K562 (cell line): ENCODE measurements around the gene SPRR2A. TPM values are rescaled to one million over a fixed set of nuclear protein-coding genes. Genes with fewer than 3 reads are reported as not detected.

Source experiments
- FOXA1 ChIP-seq: fragments of 450-650 bp; IDR thresholded peaks from 2 replicates; pipeline ENCODE4 v1.6.1; 2016; ENCODE audit warnings: mild to moderate bottlenecking, borderline replicate concordance
- HDAC8 ChIP-seq: fragments of 450-650 bp; IDR thresholded peaks from 2 replicates; pipeline ENCODE4 v1.6.1; 2016; ENCODE audit warnings: mild to moderate bottlenecking, missing genetic modification characterization, moderate library complexity, missing compliant biosample characterization
- HINFP ChIP-seq: fragments of 450-650 bp; conservative IDR thresholded peaks from 2 replicates; pipeline ENCODE4 v1.6.1; 2016; ENCODE audit warnings: missing genetic modification characterization, low read depth, mild to moderate bottlenecking, control low read depth, missing compliant biosample characterization
- LEF1 ChIP-seq: fragments of 450-650 bp; IDR thresholded peaks from 2 replicates; pipeline ENCODE4 v1.6.1; 2016; ENCODE audit warnings: mild to moderate bottlenecking
- NFXL1 ChIP-seq: fragments of 450-650 bp; formaldehyde crosslinking; IDR thresholded peaks from 2 replicates; pipeline ENCODE4 v1.4.0; 2021; ENCODE audit warnings: mild to moderate bottlenecking
- NKRF ChIP-seq: fragments of 450-650 bp; IDR thresholded peaks from 2 replicates; pipeline ENCODE4 v1.6.1; 2016; ENCODE audit warnings: borderline replicate concordance
- SAP30 ChIP-seq: fragments of 200-600 bp; sonication (generic); IDR thresholded peaks from 2 replicates; pipeline ENCODE4 v1.6.1; 2012; ENCODE audit warnings: borderline replicate concordance, low read depth, mild to moderate bottlenecking, moderate library complexity, low read length, control low read depth, inconsistent platforms; ENCODE audit not compliant: insufficient read depth, poor library complexity, severe bottlenecking
- SMAD1 ChIP-seq: fragments of 150-350 bp; IDR thresholded peaks from 2 replicates; pipeline ENCODE4 v1.6.1; 2014; ENCODE audit warnings: low read length, low read depth; ENCODE audit not compliant: partially characterized antibody
- TAF15 ChIP-seq: fragments of 200-400 bp; formaldehyde crosslinking; IDR thresholded peaks from 2 replicates; pipeline ENCODE4 v1.6.1; 2017; ENCODE audit warnings: mild to moderate bottlenecking, low read depth, low read length, moderate library complexity
- TFAM ChIP-seq: fragments of 250-450 bp; sonication (Bioruptor Pico); conservative IDR thresholded peaks from 2 replicates; pipeline ENCODE4 v1.5.0; 2021; ENCODE audit warnings: mild to moderate bottlenecking, moderate library complexity
- ZFP1 ChIP-seq: fragments of 450-650 bp; formaldehyde crosslinking; IDR thresholded peaks from 2 replicates; pipeline ENCODE4 v1.4.0; 2020; ENCODE audit warnings: mild to moderate bottlenecking, mixed read lengths
- ZHX1 ChIP-seq: fragments of 150-350 bp; conservative IDR thresholded peaks from 2 replicates; pipeline ENCODE4 v1.6.1; 2014; ENCODE audit warnings: low read length
- ZNF583 ChIP-seq: fragments of 250-450 bp; sonication (Bioruptor Pico); IDR thresholded peaks from 2 replicates; pipeline ENCODE4 v1.4.0; 2020
- ZNF584 ChIP-seq: fragments of 200-800 bp; sonication (Bioruptor generic); IDR thresholded peaks from 2 replicates; pipeline ENCODE4 v1.6.1; 2016; ENCODE audit warnings: low read depth, mild to moderate bottlenecking, missing genetic modification characterization, missing compliant biosample characterization
- polyA plus RNA-seq, 8 experiments: library from polyadenylated mRNA; depleted of rRNA in 4 of 8; stranded (reverse) in 5 of 8; unstranded in 3 of 8; fragments of >200 nt; fragmentation: Nextera tagmentation in 2 of 8; fragmentation: Illumina TruSeq in 1 of 8; extraction: Ambion mirVana in 2 of 8; extraction: Trizol in 1 of 8; gene quantifications; 2 replicates each; pipeline versions ENCODE4 v1.2.1 to v1.2.3, GENCODE V29; 2011 to 2014; ENCODE audit warnings: inconsistent platforms in 1 of 8, missing spikeins in 1 of 8
- total RNA-seq, 7 experiments: library from RNA; depleted of rRNA in 6 of 7; stranded (reverse); fragments of >200 nt in 6 of 7; fragmentation: Illumina TruSeq in 2 of 7; extraction: Trizol in 2 of 7; gene quantifications; 2 replicates each; pipeline versions ENCODE4 v1.2.1 to v1.2.3, GENCODE V29; 2011 to 2021; ENCODE audit warnings: low replicate concordance in 1 of 7
- TF ChIP-seq, protein P1 (sequence below): sonication (generic); formaldehyde crosslinking; IDR thresholded peaks from 2 replicates; pipeline ENCODE4 v1.8.1; 2023; ENCODE audit warnings: missing genetic modification reagents, mild to moderate bottlenecking, borderline replicate concordance

Gene SPRR2A
- total and polyA plus RNA-seq, 9 of the 15 experiments (the other 6 are each of a cell fraction or from before 2014, with no cell fraction given), result 0.17 TPM; not detected in 8

DNA sequence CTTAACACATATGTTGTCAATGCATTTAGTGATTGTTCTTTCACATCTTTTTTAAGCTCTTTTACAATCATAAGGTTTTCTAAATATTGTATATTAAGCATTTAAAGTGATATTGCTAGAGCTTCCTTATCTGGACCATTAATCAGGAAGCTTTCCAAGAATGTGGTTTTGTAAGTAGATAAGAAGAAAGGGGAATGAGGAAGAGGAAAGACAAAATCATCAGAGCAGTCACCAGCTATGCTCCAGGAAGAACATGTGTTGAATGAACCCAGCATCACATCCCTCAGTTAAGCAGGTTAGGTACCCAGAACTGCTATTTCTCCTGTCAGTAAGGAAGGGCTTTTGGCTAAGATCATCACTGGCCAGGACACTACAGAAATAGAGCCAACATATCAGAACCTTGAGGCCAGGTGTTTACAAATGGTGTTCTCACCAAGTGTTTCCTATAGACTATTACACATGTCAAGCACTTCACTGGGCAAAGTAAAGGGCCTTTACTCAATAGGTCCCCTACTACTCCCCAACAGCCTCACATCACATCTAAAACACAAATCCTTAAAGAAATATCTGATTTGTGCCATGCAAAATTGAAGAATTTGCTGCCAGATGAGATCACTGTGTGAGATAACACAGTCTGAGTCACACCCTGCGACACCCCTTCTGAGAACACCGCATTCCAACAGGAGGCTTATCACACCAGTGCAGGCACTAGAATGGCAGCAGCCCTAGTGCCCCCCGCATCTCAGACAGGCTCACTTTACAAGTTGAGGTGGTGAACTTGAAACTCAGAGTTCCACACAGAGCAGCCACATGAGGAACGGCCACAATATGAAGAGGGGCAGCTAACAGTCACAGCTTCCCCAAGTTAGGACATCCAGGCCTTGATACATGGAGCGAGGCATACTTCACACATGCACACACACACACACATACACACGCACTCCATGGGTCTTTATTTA lies 1.8 kb upstream of the SPRR2A start (continued):
- TF ChIP-seq ZHX1, result no peak
- peak; percentile 84 for TF ChIP-seq SMAD1
- no peak for TF ChIP-seq ZFP1 (CRISPR knock-in tag)
- TF ChIP-seq, protein P1, sequence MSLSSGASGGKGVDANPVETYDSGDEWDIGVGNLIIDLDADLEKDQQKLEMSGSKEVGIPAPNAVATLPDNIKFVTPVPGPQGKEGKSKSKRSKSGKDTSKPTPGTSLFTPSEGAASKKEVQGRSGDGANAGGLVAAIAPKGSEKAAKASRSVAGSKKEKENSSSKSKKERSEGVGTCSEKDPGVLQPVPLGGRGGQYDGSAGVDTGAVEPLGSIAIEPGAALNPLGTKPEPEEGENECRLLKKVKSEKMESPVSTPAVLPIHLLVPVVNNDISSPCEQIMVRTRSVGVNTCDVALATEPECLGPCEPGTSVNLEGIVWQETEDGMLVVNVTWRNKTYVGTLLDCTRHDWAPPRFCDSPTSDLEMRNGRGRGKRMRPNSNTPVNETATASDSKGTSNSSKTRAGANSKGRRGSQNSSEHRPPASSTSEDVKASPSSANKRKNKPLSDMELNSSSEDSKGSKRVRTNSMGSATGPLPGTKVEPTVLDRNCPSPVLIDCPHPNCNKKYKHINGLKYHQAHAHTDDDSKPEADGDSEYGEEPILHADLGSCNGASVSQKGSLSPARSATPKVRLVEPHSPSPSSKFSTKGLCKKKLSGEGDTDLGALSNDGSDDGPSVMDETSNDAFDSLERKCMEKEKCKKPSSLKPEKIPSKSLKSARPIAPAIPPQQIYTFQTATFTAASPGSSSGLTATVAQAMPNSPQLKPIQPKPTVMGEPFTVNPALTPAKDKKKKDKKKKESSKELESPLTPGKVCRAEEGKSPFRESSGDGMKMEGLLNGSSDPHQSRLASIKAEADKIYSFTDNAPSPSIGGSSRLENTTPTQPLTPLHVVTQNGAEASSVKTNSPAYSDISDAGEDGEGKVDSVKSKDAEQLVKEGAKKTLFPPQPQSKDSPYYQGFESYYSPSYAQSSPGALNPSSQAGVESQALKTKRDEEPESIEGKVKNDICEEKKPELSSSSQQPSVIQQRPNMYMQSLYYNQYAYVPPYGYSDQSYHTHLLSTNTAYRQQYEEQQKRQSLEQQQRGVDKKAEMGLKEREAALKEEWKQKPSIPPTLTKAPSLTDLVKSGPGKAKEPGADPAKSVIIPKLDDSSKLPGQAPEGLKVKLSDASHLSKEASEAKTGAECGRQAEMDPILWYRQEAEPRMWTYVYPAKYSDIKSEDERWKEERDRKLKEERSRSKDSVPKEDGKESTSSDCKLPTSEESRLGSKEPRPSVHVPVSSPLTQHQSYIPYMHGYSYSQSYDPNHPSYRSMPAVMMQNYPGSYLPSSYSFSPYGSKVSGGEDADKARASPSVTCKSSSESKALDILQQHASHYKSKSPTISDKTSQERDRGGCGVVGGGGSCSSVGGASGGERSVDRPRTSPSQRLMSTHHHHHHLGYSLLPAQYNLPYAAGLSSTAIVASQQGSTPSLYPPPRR, result no peak
- no peak for TF ChIP-seq TAF15
- no peak for TF ChIP-seq HDAC8 (tag)
- no peak for TF ChIP-seq SAP30
- TF ChIP-seq ZNF583 (CRISPR knock-in tag), result no peak
- TF ChIP-seq NKRF, result no peak
- TF ChIP-seq FOXA1, result no peak
- TF ChIP-seq HINFP, result no peak
- TF ChIP-seq NFXL1 (CRISPR knock-in tag), result no peak
- TF ChIP-seq LEF1, result peak; percentile 89
- TF ChIP-seq ZNF584 (CRISPR knock-in tag), result no peak
- TF ChIP-seq TFAM (CRISPR knock-in tag), result no peak
